IMR-90 (cell line): ENCODE measurements around the gene SIGLEC7. TPM values are rescaled to one million over a fixed set of nuclear protein-coding genes. Genes with fewer than 3 reads are reported as not detected.

ENCODE experiments used
- ATAC-seq: fragments of 200-7000 bp; cut with Tn5 transposase; 2 replicates; pipeline ENCODE4 v1.9.1; 2020; ENCODE audit warnings: low read depth, mild to moderate bottlenecking, moderate library complexity
- BruUV-seq: library from RNA; stranded (reverse); fragments of 400-500 nt; replicated peaks from 2 replicates; lab custom pipeline; 2021; lab: Mats Ljungman, UMichigan
- CTCF ChIA-PET: fragments of 300-600 bp; formaldehyde crosslinking; extraction: SDS; loops from one replicate; lab custom pipeline; 2021; ENCODE audit warnings: antibody characterized with exemption; lab: Yijun Ruan, JAX
- POLR2A ChIA-PET: fragments of 300-600 bp; sonication (Branson Sonifier 250); formaldehyde crosslinking; loops from one replicate; lab custom pipeline; 2022; ENCODE audit warnings: antibody characterized with exemption; ENCODE audit not compliant: unreplicated experiment; lab: Charles Lee
- DNase-seq: peaks from one replicate; pipeline ENCODE4 v3.0.0; 2013
- H2AFZ ChIP-seq: replicated peaks from 2 replicates; pipeline ENCODE3; 2013; ENCODE audit warnings: low read length, mild to moderate bottlenecking; ENCODE audit not compliant: poor library complexity
- H2AK5ac ChIP-seq: 2 replicates; pipeline ENCODE4 v1.6.1; 2013; ENCODE audit warnings: low read depth, low read length, inconsistent platforms
- H2AK9ac ChIP-seq: replicated peaks from 2 replicates; pipeline ENCODE3; 2013; ENCODE audit warnings: mild to moderate bottlenecking, low read depth, low read length, moderate library complexity; ENCODE audit not compliant: poor library complexity
- H2BK120ac ChIP-seq: 2 replicates; pipeline ENCODE4 v1.6.1; 2013; ENCODE audit warnings: low read depth, low read length, inconsistent platforms
- H2BK15ac ChIP-seq: 3 replicates; pipeline ENCODE4 v1.6.1; 2013; ENCODE audit warnings: low read depth, low read length, inconsistent platforms
- H2BK20ac ChIP-seq: 2 replicates; pipeline ENCODE4 v1.6.1; 2013; ENCODE audit warnings: low read depth, mild to moderate bottlenecking, inconsistent platforms, low read length, moderate library complexity
- H2BK5ac ChIP-seq: 2 replicates; pipeline ENCODE4 v1.6.1; 2013; ENCODE audit warnings: mild to moderate bottlenecking, low read depth, low read length, inconsistent platforms; ENCODE audit not compliant: poor library complexity, severe bottlenecking
- H3K14ac ChIP-seq: replicated peaks from 2 replicates; pipeline ENCODE4 v1.6.1; 2013; ENCODE audit warnings: low read depth, low read length, inconsistent platforms
- H3K18ac ChIP-seq: 2 replicates; pipeline ENCODE4 v1.6.1; 2013; ENCODE audit warnings: low read depth, low read length, control low read depth
- H3K23ac ChIP-seq: 2 replicates; pipeline ENCODE4 v1.6.1; 2013; ENCODE audit warnings: low read depth, low read length, inconsistent platforms
- H3K27ac ChIP-seq: 2 replicates; pipeline ENCODE4 v1.5.1; 2013; ENCODE audit warnings: mild to moderate bottlenecking, control low read depth, low read length; ENCODE audit not compliant: insufficient read depth
- H3K27me3 ChIP-seq: 2 replicates; pipeline ENCODE4 v1.6.1; 2013; ENCODE audit warnings: low read length; ENCODE audit not compliant: control insufficient read depth, insufficient read depth
- H3K36me3 ChIP-seq: 2 replicates; pipeline ENCODE4 v1.6.1; 2013; ENCODE audit warnings: low read length, mixed read lengths; ENCODE audit not compliant: control insufficient read depth, insufficient read depth
- H3K4ac ChIP-seq: 2 replicates; pipeline ENCODE4 v1.6.1; 2013; ENCODE audit warnings: low read depth, low read length, inconsistent platforms
- H3K4me1 ChIP-seq: 2 replicates; pipeline ENCODE4 v1.6.1; 2013; ENCODE audit warnings: low read length, mixed read lengths; ENCODE audit not compliant: control insufficient read depth, insufficient read depth
- H3K4me2 ChIP-seq: 2 replicates; pipeline ENCODE4 v1.6.1; 2013; ENCODE audit warnings: low read depth, mild to moderate bottlenecking, control low read depth, low read length, moderate library complexity
- H3K4me3 ChIP-seq: 2 replicates; pipeline ENCODE4 v1.5.1; 2013; ENCODE audit warnings: low read depth, mild to moderate bottlenecking, control low read depth, low read length, moderate library complexity; ENCODE audit not compliant: insufficient read depth
- H3K56ac ChIP-seq: 2 replicates; pipeline ENCODE4 v1.6.1; 2013; ENCODE audit warnings: low read length, inconsistent platforms; ENCODE audit not compliant: insufficient read depth; ENCODE audit errors: extremely low read depth
- H3K79me1 ChIP-seq, 2 experiments: 2 replicates each; pipeline ENCODE4 v1.6.1; 2013; ENCODE audit warnings: low read length in 2 of 2, inconsistent platforms in 1 of 2, low read depth in 1 of 2
- H3K9ac ChIP-seq: 2 replicates; pipeline ENCODE4 v1.6.1; 2013; ENCODE audit warnings: low read depth, low read length, control low read depth
- H3K9me1 ChIP-seq: 2 replicates; pipeline ENCODE4 v1.6.1; 2013; ENCODE audit warnings: low read length, inconsistent platforms; ENCODE audit not compliant: insufficient read depth
- H3K9me3 ChIP-seq: 2 replicates; pipeline ENCODE4 v1.6.1; 2013; ENCODE audit warnings: low read length; ENCODE audit not compliant: control insufficient read depth, insufficient read depth
- H4K20me1 ChIP-seq: 2 replicates; pipeline ENCODE4 v1.6.1; 2013; ENCODE audit warnings: low read length, inconsistent platforms; ENCODE audit not compliant: insufficient read depth
- H4K5ac ChIP-seq: 2 replicates; pipeline ENCODE4 v1.6.1; 2013; ENCODE audit warnings: mild to moderate bottlenecking, low read depth, low read length, control low read depth
- H4K8ac ChIP-seq, 2 experiments: 2 replicates each; pipeline ENCODE4 v1.6.1; 2013; ENCODE audit warnings: low read depth in 2 of 2, low read length in 2 of 2, control low read depth in 1 of 2, inconsistent platforms in 1 of 2
- H4K91ac ChIP-seq: 2 replicates; pipeline ENCODE4 v1.6.1; 2013; ENCODE audit warnings: low read depth, low read length, inconsistent platforms; ENCODE audit not compliant: insufficient read depth
- ELK1 ChIP-seq: fragments of 150-350 bp; IDR thresholded peaks from 2 replicates; pipeline ENCODE4 v1.6.1; 2016; ENCODE audit warnings: low read depth, mild to moderate bottlenecking, low read length, moderate library complexity, borderline replicate concordance
- FOS ChIP-seq: fragments of 150-350 bp; IDR thresholded peaks from 2 replicates; pipeline ENCODE4 v1.6.1; 2016; ENCODE audit warnings: low read depth, low read length
- MAFK ChIP-seq: IDR thresholded peaks from 2 replicates; pipeline ENCODE4 v1.6.1; 2012; ENCODE audit warnings: low read depth, low read length, improper control_type of control experiment
- RFX5 ChIP-seq: IDR thresholded peaks from 2 replicates; pipeline ENCODE4 v1.8.0; 2012; ENCODE audit warnings: low read depth, mild to moderate bottlenecking, low read length, moderate library complexity
- WGBS, 2 experiments: methylation state at CpG; one replicate each; pipeline versions ENCODE4 v1.1.5 to v1.1.7; 2013; ENCODE audit warnings: missing lambda C conversion rate in 2 of 2; ENCODE audit not compliant: insufficient read length in 1 of 2; ENCODE audit errors: extremely low coverage in 2 of 2; 5-methylcytosine and 5-hydroxymethylcytosine counted together
- dilution Hi-C: fragments of 300-500 bp; cut with HindIII; formaldehyde crosslinking; loops from one replicate; pipeline ENCODE4 v1.14.3; 2018; ENCODE audit warnings: low sequenced_read_pairs; ENCODE audit not compliant: unreplicated experiment
- in situ Hi-C: fragments of 300-500 bp; cut with MboI; formaldehyde crosslinking; loops from 3 replicates; pipeline ENCODE4 v1.14.3; 2019; ENCODE audit warnings: low sequenced_read_pairs, inconsistent platforms, mixed read lengths
- intact Hi-C: fragments of 100-400 bp; cut with micrococcal nuclease; formaldehyde crosslinking; loops from 2 replicates; pipeline ENCODE4 v1.10.0; 2022
- polyA plus RNA-seq, 3 experiments: library from polyadenylated mRNA; depleted of rRNA; stranded (reverse); fragments of >200 nt; gene quantifications; 2 replicates each; pipeline ENCODE4 v1.2.3, GENCODE V29; 2012; ENCODE audit warnings: low replicate concordance in 1 of 3
- total RNA-seq: library from RNA; depleted of rRNA; stranded (reverse); fragments of >200 nt; gene quantifications from 2 replicates; pipeline ENCODE4 v1.2.3, GENCODE V29; 2012

SIGLEC7 gene
- total and polyA plus RNA-seq, 2 of the 4 experiments (the other 2 are of a cell fraction) = not detected

GRCh38 chr19:51093510-51094345 is 48.4 kb upstream of the SIGLEC7 start:
- Histone ChIP-seq H2AFZ (no peak overlapping the region), H3K9me1 (no peaks in the 10 kb centered on the region), H4K8ac (no peak overlapping the region), H3K4me2 (no peak overlapping the region), H3K9ac (no peak overlapping the region), H3K56ac (no peak overlapping the region), H2AK9ac (peak overlapping the region; percentile 34), H4K20me1 (peaks cover 10% of the 10 kb centered on the region), H2BK20ac (no peak overlapping the region), H3K18ac (no peak overlapping the region), H3K4me3 (no peak overlapping the region), H3K4me1 (peaks cover 3% of the 10 kb centered on the region; the same call in 1 of the 2 replicates), H3K79me1 (peaks cover 0 to 10% of the 10 kb centered on the region in 2 experiments; a peak in 1 of 4 replicates), H2BK15ac (no peak overlapping the region), H4K91ac (no peak overlapping the region), H4K5ac (no peak overlapping the region), H3K23ac (no peak overlapping the region), H3K27ac (no peak overlapping the region), H3K27me3 (no peaks in the 10 kb centered on the region), H2BK120ac (no peak overlapping the region), H2AK5ac (no peak overlapping the region), H3K4ac (no peak overlapping the region), H3K9me3 (no peaks in the 10 kb centered on the region), H2BK5ac (no peak overlapping the region), H3K14ac (no peak overlapping the region), H3K36me3 (peaks cover 6% of the 10 kb centered on the region)
- dilution Hi-C loops = no loop called here
- POLR2A ChIA-PET = no interaction called here
- no TSS peak for BruUV-seq
- no peak for TF ChIP-seq ELK1
- no peak for TF ChIP-seq RFX5
- TF ChIP-seq MAFK = no peak
- no peak for TF ChIP-seq FOS
- CTCF ChIA-PET = interaction anchor here (1.0 kb wide), 1 partner anchor 72 kb away, joined by 3 read pairs; no protein-coding TSS in a partner anchor
- DNase-seq = no peak
- 40% methylated on average over 9 of the region's 22 CpGs; no CpG with 5 or more reads in 1 of the 2 experiments for WGBS, 2 experiments
- intact Hi-C loops = loop anchor here (1.0 kb wide), 1 partner anchor 72 kb away; no protein-coding TSS in a partner anchor
- in situ Hi-C loops = no loop called here
- ATAC-seq = peak; percentile 40
